Skeletal muscle tissue (tissue), 4 donors: Measurements from ENCODE around the gene RAET1L. TPM values are rescaled to one million over a fixed set of nuclear protein-coding genes. Genes with fewer than 3 reads are reported as not detected.
"Not testable (repeated sequence)": the region's sequence is repeated elsewhere in the genome, so short reads cannot be mapped to it uniquely, and the experiment has no call there.

Source experiments
- H3K27ac ChIP-seq: one replicate; pipeline ENCODE4 v1.7.0; 2013; ENCODE audit warnings: mild to moderate bottlenecking, low read depth, low read length, inconsistent platforms
- H3K27me3 ChIP-seq, 3 donors: one replicate each; pipeline ENCODE4 v1.7.0; 2013; ENCODE audit warnings: low read length in 3 of 3; ENCODE audit not compliant: control insufficient read depth in 3 of 3, insufficient read depth in 3 of 3
- H3K36me3 ChIP-seq, 3 donors: one replicate each; pipeline ENCODE4 v1.7.0; 2013; ENCODE audit warnings: low read length in 3 of 3; ENCODE audit not compliant: control insufficient read depth in 3 of 3, insufficient read depth in 3 of 3
- H3K4me1 ChIP-seq, 3 donors: one replicate each; pipeline ENCODE4 v1.7.0; 2013; ENCODE audit warnings: low read length in 3 of 3, mild to moderate bottlenecking in 3 of 3; ENCODE audit not compliant: control insufficient read depth in 3 of 3, insufficient read depth in 3 of 3
- H3K4me3 ChIP-seq, 3 donors: one replicate each; pipeline ENCODE4 v1.7.0; 2013; ENCODE audit warnings: low read length in 3 of 3
- H3K9ac ChIP-seq, 3 donors: one replicate each; pipeline ENCODE4 v1.7.0; 2013; ENCODE audit warnings: low read length in 3 of 3, mild to moderate bottlenecking in 3 of 3, moderate library complexity in 2 of 3, low read depth in 1 of 3
- H3K9me3 ChIP-seq, 3 donors: one replicate each; pipeline ENCODE4 v1.7.0; 2013; ENCODE audit warnings: low read length in 3 of 3; ENCODE audit not compliant: control insufficient read depth in 3 of 3
- total RNA-seq: library from RNA; depleted of rRNA; stranded (reverse); fragments of >200 nt; gene quantifications from one replicate; pipeline ENCODE4 v1.2.3, GENCODE V29; 2014
- donor health status: Osteomylitis.

The RAET1L gene
- total RNA-seq, 1 donor from 2014 or later, result not detected

GRCh38 chr6:150021870-150022269 is 3.5 kb downstream of the RAET1L start:
- not testable (repeated sequence) for H3K36me3 ChIP-seq, H3K9me3 ChIP-seq, H3K27ac ChIP-seq, H3K4me3 ChIP-seq, H3K9ac ChIP-seq
- Histone ChIP-seq H3K27me3 (peaks cover 31 to 40% (median 36%) of the 10 kb centered on the region in 3 donors), H3K4me1 (peaks cover 11 to 15% (median 11%) of the 10 kb centered on the region in 3 donors)

- Histone ChIP-seq H3K4me3 (no peak overlapping the region), H3K36me3 (no peaks in the 10 kb centered on the region), H3K27ac (no peak overlapping the region), H3K9me3 (no peaks in the 10 kb centered on the region), H3K27me3 (peaks cover 28 to 36% (median 33%) of the 10 kb centered on the region in 3 donors), H3K4me1 (peaks cover 0 to 3% (median 0%) of the 10 kb centered on the region in 3 donors), H3K9ac (no peak overlapping the region)
Observed at GRCh38 chr6:150018846-150019580, 6.3 kb downstream of the RAET1L start.

GRCh38 chr6:150017186-150017521 is 8.2 kb downstream of the RAET1L start:
- not testable (repeated sequence) for H3K9me3 ChIP-seq, H3K4me3 ChIP-seq, H3K4me1 ChIP-seq, H3K36me3 ChIP-seq, H3K27ac ChIP-seq, H3K9ac ChIP-seq
- H3K27me3 ChIP-seq, result peaks cover 37 to 49% (median 42%) of the 10 kb centered on the region in 3 donors

GRCh38 chr6:150016324-150017185 is 8.8 kb downstream of the RAET1L start:
- H3K27me3 ChIP-seq, result peaks cover 38 to 51% (median 42%) of the 10 kb centered on the region in 3 donors
- H3K4me3 ChIP-seq, result no peak overlapping the region
- H3K4me1 ChIP-seq, result peaks cover 0 to 3% (median 0%) of the 10 kb centered on the region in 3 donors
- no peak overlapping the region for H3K27ac ChIP-seq
- no peak overlapping the region for H3K9ac ChIP-seq
- no peaks in the 10 kb centered on the region for H3K9me3 ChIP-seq
- no peaks in the 10 kb centered on the region for H3K36me3 ChIP-seq

GRCh38 chr6:150015281-150016001 is 9.9 kb downstream of the RAET1L start:
- not testable (repeated sequence) for H3K4me3 ChIP-seq, H3K9me3 ChIP-seq, H3K36me3 ChIP-seq, H3K4me1 ChIP-seq, H3K9ac ChIP-seq, H3K27ac ChIP-seq
- H3K27me3 ChIP-seq, result peaks cover 40 to 55% (median 42%) of the 10 kb centered on the region in 3 donors

- not testable (repeated sequence) for H3K4me3 ChIP-seq, H3K27ac ChIP-seq, H3K9ac ChIP-seq, H3K9me3 ChIP-seq, H3K36me3 ChIP-seq, H3K4me1 ChIP-seq
- H3K27me3 ChIP-seq, result peaks cover 40 to 62% (median 48%) of the 10 kb centered on the region in 3 donors
Observed at GRCh38 chr6:150014623-150015280, 10.6 kb downstream of the RAET1L start.

GRCh38 chr6:150013785-150014622 is 11.3 kb downstream of the RAET1L start:
- not testable (repeated sequence) for H3K4me1 ChIP-seq, H3K36me3 ChIP-seq, H3K4me3 ChIP-seq, H3K9me3 ChIP-seq, H3K9ac ChIP-seq, H3K27ac ChIP-seq
- peaks cover 38 to 64% (median 44%) of the 10 kb centered on the region in 3 donors for H3K27me3 ChIP-seq

GRCh38 chr6:150012846-150013784 is 12.2 kb downstream of the RAET1L start:
- peaks cover 41 to 65% (median 48%) of the 10 kb centered on the region in 3 donors for H3K27me3 ChIP-seq
- not testable (repeated sequence) for H3K9ac ChIP-seq, H3K4me3 ChIP-seq, H3K4me1 ChIP-seq, H3K36me3 ChIP-seq, H3K9me3 ChIP-seq, H3K27ac ChIP-seq
